GM19452 (cell line): ENCODE results near the gene OR56A4.

Source experiments
- ATAC-seq: cut with Tn5 transposase; IDR thresholded peaks from one replicate; pipeline ENCODE4 v1.9.1; 2021; ENCODE audit not compliant: unreplicated experiment

Gene OR56A4

GRCh38 chr11:6006846-6007245 is at the start of gene OR56A4:
TSS of gene OR56A4 (minus strand) at chr11:6006946. CDS start at chr11:6002992, 3,954 bp downstream.
- ATAC-seq = no peak

GRCh38 chr11:6055569-6055968 is 48.8 kb upstream of the OR56A4 start:
- ATAC-seq = no peak

- no peak for ATAC-seq
Observed at GRCh38 chr11:6052374-6052773, 45.6 kb upstream of the OR56A4 start.

- no peak for ATAC-seq
Observed at GRCh38 chr11:6040874-6041273, 34.1 kb upstream of the OR56A4 start.

- ATAC-seq = no peak
Observed at GRCh38 chr11:6030708-6031405, 24.1 kb upstream of the OR56A4 start, which contains the start of gene OR56A1. TSS of gene OR56A1 (minus strand) at chr11:6030758. CDS start at chr11:6027692, 3,066 bp downstream.

- ATAC-seq = no peak
Observed at GRCh38 chr11:6027501-6027900, 20.8 kb upstream of the OR56A4 start.

GRCh38 chr11:6025056-6025455 is 18.3 kb upstream of the OR56A4 start:
- no peak for ATAC-seq

- no peak for ATAC-seq
Observed at GRCh38 chr11:6022956-6023355, 16.2 kb upstream of the OR56A4 start.

- no peak for ATAC-seq
Observed at GRCh38 chr11:6013042-6013441, 6.3 kb upstream of the OR56A4 start.

GRCh38 chr11:6012035-6012668 is 5.4 kb upstream of the OR56A4 start:
- ATAC-seq = no peak

GRCh38 chr11:6006395-6006794 is 351 bp downstream of the OR56A4 start:
- ATAC-seq = no peak

- ATAC-seq = no peak
Observed at GRCh38 chr11:6002202-6002699, 4.5 kb downstream of the OR56A4 start.

- ATAC-seq = no peak
Observed at GRCh38 chr11:5994791-5995190, 12.0 kb downstream of the OR56A4 start.

GRCh38 chr11:5992604-5993251 is 14.0 kb downstream of the OR56A4 start:
- no peak for ATAC-seq

- no peak for ATAC-seq
Observed at GRCh38 chr11:5992150-5992549, 14.6 kb downstream of the OR56A4 start.

GRCh38 chr11:5989203-5989602 is 17.5 kb downstream of the OR56A4 start:
- ATAC-seq = no peak

GRCh38 chr11:5986885-5987284 is 19.9 kb downstream of the OR56A4 start, which contains the start of gene OR52L1:
TSS of gene OR52L1 (minus strand) at chr11:5986985. CDS start at chr11:5986930, 55 bp downstream.
- ATAC-seq = no peak

GRCh38 chr11:5983443-5983842 is 23.3 kb downstream of the OR56A4 start:
- ATAC-seq = no peak

- no peak for ATAC-seq
Observed at GRCh38 chr11:5973530-5973929, 33.2 kb downstream of the OR56A4 start.

GRCh38 chr11:5968394-5968793 is 38.4 kb downstream of the OR56A4 start, which contains the start of gene OR56A5:
TSS of gene OR56A5 (minus strand) at chr11:5968494. CDS start at chr11:5968494, 0 bp downstream.
- ATAC-seq = no peak

- ATAC-seq = no peak
Observed at GRCh38 chr11:5967708-5968107, 39.0 kb downstream of the OR56A4 start.

- ATAC-seq = no peak
Observed at GRCh38 chr11:5966958-5967357, 39.8 kb downstream of the OR56A4 start.
